Mesangial cell (primary cell): ENCODE measurements around the gene FAM236B. TPM values are rescaled to one million over a fixed set of nuclear protein-coding genes. Genes with fewer than 3 reads are reported as not detected.

ENCODE experiments used
- total RNA-seq: library from RNA; depleted of rRNA; stranded (reverse); fragments of >200 nt; gene quantifications from 2 replicates; pipeline ENCODE4 v1.2.3, GENCODE V29; 2015

FAM236B gene
- total RNA-seq: not detected in 2 replicates

GRCh38 chrX:72782560-72782959 is at the start of gene FAM236B:
TSS of gene FAM236B (minus strand) at chrX:72782660. CDS start at chrX:72782560, 100 bp downstream.

GRCh38 chrX:72808110-72808509 is 25.6 kb upstream of the FAM236B start, which contains the start of gene FAM236D:
TSS of gene FAM236D (minus strand) at chrX:72808210. CDS start at chrX:72808110, 100 bp downstream.

DNA sequence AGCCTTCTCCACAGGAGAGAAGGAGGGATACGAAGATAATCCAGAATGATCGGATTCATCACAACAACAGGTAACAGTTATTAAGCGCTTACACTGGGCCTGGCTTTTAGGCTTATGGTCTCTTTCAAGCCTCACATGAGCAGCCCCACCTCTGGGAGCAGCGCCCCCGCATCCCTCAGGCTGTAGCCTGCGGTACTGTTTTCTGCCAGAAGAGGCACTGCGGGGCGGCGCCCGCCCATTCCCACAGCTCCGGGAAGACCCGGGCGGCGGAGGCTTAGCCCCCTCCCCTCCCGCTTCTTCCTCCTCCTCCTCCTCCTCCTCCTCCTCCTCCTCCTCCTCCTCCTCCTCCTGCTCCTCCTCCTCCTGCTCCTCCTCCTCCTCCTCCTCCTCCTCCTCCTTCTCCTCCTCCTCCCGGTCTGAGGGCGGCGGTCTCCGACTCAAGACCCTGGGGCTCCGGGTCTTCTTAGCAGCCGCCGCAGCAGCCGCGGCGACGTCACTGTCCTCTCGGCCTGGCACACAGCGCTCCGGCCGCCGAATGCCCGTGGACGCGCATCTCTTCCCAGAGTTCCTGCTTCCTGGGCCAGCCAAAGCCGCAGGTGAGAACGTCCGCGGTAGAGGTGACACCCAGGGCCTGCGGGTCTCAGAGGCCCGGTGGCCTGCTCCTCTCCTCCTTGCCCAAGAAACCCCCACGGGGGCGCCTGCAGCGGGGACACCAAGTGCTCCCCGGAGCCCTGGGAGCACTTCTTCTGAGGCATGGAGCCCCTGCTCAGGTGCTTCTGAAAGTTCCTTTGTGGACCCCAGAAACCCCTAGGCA is 5.6 kb downstream of the FAM236B start, which contains the start of gene DMRTC1B:
Gene DMRTC1B, plus strand, starts transcription at position 238 of the 814 bp plus-strand sequence. CDS start 68,246 bp downstream, outside the sequence.

Other genes with a start within 250 kb of the FAM236B start
- gene HDAC8, start 209.8 kb downstream of the FAM236B start, total RNA-seq: 12.0 and 13.4 TPM in 2 replicates
- 4.9 and 6.0 TPM in 2 replicates for gene PHKA1, start 68.4 kb downstream of the FAM236B start, total RNA-seq
- not detected in 2 replicates for gene DMRTC1B, start 5.8 kb downstream of the FAM236B start, total RNA-seq
- not detected in 2 replicates for gene FAM236D, start 25.6 kb upstream of the FAM236B start, total RNA-seq
- gene FAM236C, start 130.0 kb upstream of the FAM236B start, total RNA-seq: not detected in 2 replicates
- not detected in 2 replicates for gene FAM236A, start 155.5 kb upstream of the FAM236B start, total RNA-seq
- gene DMRTC1, start 161.2 kb upstream of the FAM236B start, total RNA-seq: not detected in 2 replicates
- not detected in 2 replicates for gene PABPC1L2B, start 220.3 kb upstream of the FAM236B start, total RNA-seq